Neural cell (in vitro differentiated cells): ENCODE data around the gene ZNF559.
A peak's percentile ranks its signal among the peaks of the same experiment; 100 is the strongest.

Source experiments
- CTCF ChIP-seq: fragments of 450-650 bp; IDR thresholded peaks from 2 replicates; pipeline ENCODE4 v1.5.1; 2014; ENCODE audit warnings: antibody characterized with exemption, mild to moderate bottlenecking, moderate library complexity; ENCODE audit not compliant: poor library complexity, severe bottlenecking
- EP300 ChIP-seq: fragments of 450-650 bp; conservative IDR thresholded peaks from 2 replicates; pipeline ENCODE4 v1.6.1; 2014; ENCODE audit warnings: antibody characterized with exemption, mild to moderate bottlenecking, moderate library complexity; ENCODE audit not compliant: poor library complexity, severe bottlenecking
- EZH2 ChIP-seq: fragments of 200-600, 300-800 bp; shearing (Covaris generic), sonication (generic); IDR thresholded peaks from 2 replicates; pipeline ENCODE4 v1.6.1; 2014; ENCODE audit warnings: antibody characterized with exemption, low read length, borderline replicate concordance, mild to moderate bottlenecking; ENCODE audit not compliant: insufficient read depth, poor library complexity, severe bottlenecking
- POLR2AphosphoS5 ChIP-seq: IDR thresholded peaks from 2 replicates; pipeline ENCODE4 v1.6.1; 2012
- REST ChIP-seq: IDR thresholded peaks from 2 replicates; pipeline ENCODE4 v1.6.1; 2012; ENCODE audit warnings: borderline replicate concordance
- SMC3 ChIP-seq: fragments of 450-650 bp; conservative IDR thresholded peaks from 2 replicates; pipeline ENCODE4 v1.6.1; 2014; ENCODE audit warnings: antibody characterized with exemption, mild to moderate bottlenecking, moderate library complexity; ENCODE audit not compliant: poor library complexity

- TF ChIP-seq EZH2: no peak
- peak; percentile 85 for TF ChIP-seq CTCF
- peak; percentile 56 for TF ChIP-seq SMC3
- peak; percentile 55 for TF ChIP-seq REST
- TF ChIP-seq EP300: peak; percentile 31
- TF ChIP-seq POLR2AphosphoS5: peak; percentile 90
Observed at GRCh38 chr19:9323919-9324583, at the start of gene ZNF559.
